ENCODE measurements around the gene UBE2D2. TPM values are rescaled to one million over a fixed set of nuclear protein-coding genes. Genes with fewer than 3 reads are reported as not detected.

UBE2D2 gene
- total and polyA plus RNA-seq, 10 of the 15 experiments (the other 5 are each of a cell fraction or from before 2014, with no cell fraction given): 58.6 to 245 (median 128) TPM

- H3K4me3 ChIP-seq: no peak overlapping the region
- no peak overlapping the region for H2AFZ ChIP-seq (ENCODE audit: control insufficient read depth, low read depth, low read length)
- FAIRE-seq (no peak), DNase-seq (ENCODE audit: low read depth, low spot score) (no peak), ATAC-seq (no peak)
- H4K20me1 ChIP-seq (ENCODE audit: control insufficient read depth, insufficient read depth): peaks cover 4% of the 10 kb centered on the region; the same call in 1 of the 2 replicates
- intact Hi-C loops (cut with micrococcal nuclease; ENCODE audit: unreplicated experiment) (no loop called here), in situ Hi-C loops (cut with MboI) (no loop called here)
- ChIA-PET SMC1A (ENCODE audit: uncharacterized antibody, unreplicated experiment) (no interaction called here), CTCF (interaction anchor here (4.3 to 13.8 kb wide), 2 partner anchors 14 to 41 kb away, joined by 25 to 186 read pairs; no protein-coding TSS in a partner anchor), RAD21 (ENCODE audit: unreplicated experiment) (interaction anchor here (0.5 kb wide), 1 partner anchor 218 kb away, joined by 3 read pairs; no protein-coding TSS in a partner anchor), POLR2A (no interaction called here)
- H3K4me2 ChIP-seq (ENCODE audit: control insufficient read depth, insufficient read depth): no peak overlapping the region
- H3K9ac ChIP-seq (ENCODE audit: control insufficient read depth, insufficient read depth, low read length): no peak overlapping the region
- H3K9me3 ChIP-seq (replicated peaks; ENCODE audit: control insufficient read depth, insufficient read depth, low read length): no peaks in the 10 kb centered on the region
- no peak overlapping the region for H3K27ac ChIP-seq (ENCODE audit: control insufficient read depth, insufficient read depth)
- no peaks in the 10 kb centered on the region for H3K27me3 ChIP-seq (replicated peaks in 1 of 2; ENCODE audit: control insufficient read depth in 2 of 2, insufficient read depth in 2 of 2, low read length in 1 of 2)
- TF ChIP-seq KDM1A (IDR thresholded peaks at IDR 0.05; ENCODE audit: borderline replicate concordance) (no peak), SMAD5 (IDR thresholded peaks at IDR 0.05; ENCODE audit: low read depth) (no peak), IRF3 (IDR thresholded peaks at IDR 0.05) (no peak), CBX3 (IDR thresholded peaks at IDR 0.05; ENCODE audit: borderline replicate concordance, low read depth) (no peak), ZNF217 (IDR thresholded peaks at IDR 0.05) (no peak), PKNOX1 (IDR thresholded peaks at IDR 0.05) (no peak), BCL3 (IDR thresholded peaks at IDR 0.05; ENCODE audit: borderline replicate concordance, insufficient read depth, low read depth, low read length, poor library complexity, severe bottlenecking) (no peak), TCF3 (IDR thresholded peaks at IDR 0.05; ENCODE audit: borderline replicate concordance, insufficient read depth, low read depth, low read length) (no peak), RAD51 (IDR thresholded peaks at IDR 0.05) (no peak), ZBED1 (IDR thresholded peaks at IDR 0.05; ENCODE audit: borderline replicate concordance) (no peak), ZBTB40 (IDR thresholded peaks at IDR 0.05; ENCODE audit: borderline replicate concordance) (no peak), ZZZ3 (IDR thresholded peaks at IDR 0.05; ENCODE audit: control insufficient read depth, insufficient read length, low read depth) (no peak), ELK1 (IDR thresholded peaks at IDR 0.05; ENCODE audit: low read depth, low read length) (no peak), TARDBP (IDR thresholded peaks at IDR 0.05; ENCODE audit: borderline replicate concordance) (no peak), CBX5 (IDR thresholded peaks at IDR 0.05; ENCODE audit: low read depth) (no peak), STAT3 (IDR thresholded peaks at IDR 0.05; ENCODE audit: low read depth, low read length) (no peak)
- H3K4me1 ChIP-seq (ENCODE audit: control insufficient read depth, insufficient read depth, low read length): peaks cover 14% of the 10 kb centered on the region
- BruUV-seq (replicated peaks): no TSS peak
- peaks cover 7 to 23% of the 10 kb centered on the region in 2 experiments for H3K36me3 ChIP-seq (ENCODE audit: control insufficient read depth in 2 of 2, insufficient read depth in 2 of 2, low read length in 1 of 2)
- WGBS (ENCODE audit: insufficient coverage, insufficient replicate concordance, low lambda C conversion rate, missing lambda C conversion rate): no CpG with 5 or more reads among the region's 3 CpGs
- H3K79me2 ChIP-seq (ENCODE audit: control insufficient read depth, insufficient read depth, low read length): peaks cover 44% of the 10 kb centered on the region
These were observed 115.3 kb downstream of the UBE2D2 start for GRCh38 chr5:139676406-139676805.
